Esophagus muscularis mucosa (tissue), 3 donors: ENCODE measurements around the gene ZNF438.
"Not testable (repeated sequence)": the region's sequence is repeated elsewhere in the genome, so short reads cannot be mapped to it uniquely, and the experiment has no call there.

Experiments used
- POLR2AphosphoS5 ChIP-seq, 2 donors: sonication (generic); formaldehyde crosslinking; IDR thresholded peaks; one replicate each; pipeline ENCODE4 v1.6.1; 2017; ENCODE audit warnings: antibody characterized with exemption in 2 of 2
- TF ChIP-seq, protein P1 (sequence below), 3 experiments: fragments of 200-600 bp in 2 of 3; fragments of 450-650 bp in 1 of 3; sonication (generic) in 2 of 3; IDR thresholded peaks; one replicate each; pipeline ENCODE4 v1.5.1; 2017 to 2019; ENCODE audit warnings: antibody characterized with exemption in 3 of 3, mild to moderate bottlenecking in 2 of 3, moderate library complexity in 1 of 3

DNA sequence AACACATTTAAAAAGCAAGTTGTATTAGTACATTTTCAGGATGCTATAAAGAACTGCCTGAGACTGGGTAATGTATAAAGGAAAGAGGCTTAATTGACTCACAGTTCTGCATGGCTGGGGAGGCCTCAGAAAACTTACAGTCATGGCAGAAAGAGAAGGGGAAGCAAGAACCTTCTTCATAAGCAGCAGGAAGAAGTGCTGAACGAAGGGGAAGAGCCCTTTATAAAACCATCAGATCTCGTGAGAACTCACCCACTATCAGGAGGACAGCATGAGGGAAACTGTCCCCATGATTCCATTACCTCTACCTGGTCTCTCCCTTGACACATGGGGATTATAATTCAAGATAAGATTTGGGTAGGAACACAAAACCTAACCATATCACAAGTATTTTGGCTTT is 7.3 kb upstream of the ZNF438 start:
- TF ChIP-seq, protein P1, sequence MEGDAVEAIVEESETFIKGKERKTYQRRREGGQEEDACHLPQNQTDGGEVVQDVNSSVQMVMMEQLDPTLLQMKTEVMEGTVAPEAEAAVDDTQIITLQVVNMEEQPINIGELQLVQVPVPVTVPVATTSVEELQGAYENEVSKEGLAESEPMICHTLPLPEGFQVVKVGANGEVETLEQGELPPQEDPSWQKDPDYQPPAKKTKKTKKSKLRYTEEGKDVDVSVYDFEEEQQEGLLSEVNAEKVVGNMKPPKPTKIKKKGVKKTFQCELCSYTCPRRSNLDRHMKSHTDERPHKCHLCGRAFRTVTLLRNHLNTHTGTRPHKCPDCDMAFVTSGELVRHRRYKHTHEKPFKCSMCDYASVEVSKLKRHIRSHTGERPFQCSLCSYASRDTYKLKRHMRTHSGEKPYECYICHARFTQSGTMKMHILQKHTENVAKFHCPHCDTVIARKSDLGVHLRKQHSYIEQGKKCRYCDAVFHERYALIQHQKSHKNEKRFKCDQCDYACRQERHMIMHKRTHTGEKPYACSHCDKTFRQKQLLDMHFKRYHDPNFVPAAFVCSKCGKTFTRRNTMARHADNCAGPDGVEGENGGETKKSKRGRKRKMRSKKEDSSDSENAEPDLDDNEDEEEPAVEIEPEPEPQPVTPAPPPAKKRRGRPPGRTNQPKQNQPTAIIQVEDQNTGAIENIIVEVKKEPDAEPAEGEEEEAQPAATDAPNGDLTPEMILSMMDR (IDR thresholded peaks at IDR 0.05): not testable (repeated sequence)
- TF ChIP-seq POLR2AphosphoS5 (IDR thresholded peaks at IDR 0.05): not testable (repeated sequence)
